Left renal pelvis (tissue), 4 donors: ENCODE results near the gene HRH3. TPM values are rescaled to one million over a fixed set of nuclear protein-coding genes. Genes with fewer than 3 reads are reported as not detected.

ENCODE experiments used
- polyA plus RNA-seq, 4 donors: library from polyadenylated mRNA; unstranded; fragments of 120-200 nt; gene quantifications; one replicate each; pipeline ENCODE4 v1.2.1, GENCODE V29; 2013; ENCODE audit not compliant: insufficient read length in 4 of 4

HRH3 gene
- polyA plus RNA-seq, 4 donors, result 0.07 to 0.37 (median 0.17) TPM; not detected in 1

Other genes starting within 250 kb of the HRH3 start
- 10 to 100 TPM; 13.3 to 21.9 (median 17.7) TPM for gene TAF4, start 154.4 kb downstream of the HRH3 start, polyA plus RNA-seq
- 10 to 100 TPM; 52.2 to 61.7 (median 53.4) TPM for gene LSM14B, start 97.8 kb downstream of the HRH3 start, polyA plus RNA-seq
- 100 to 1,000 TPM; 133 to 201 (median 164) TPM for gene PSMA7, start 76.9 kb downstream of the HRH3 start, polyA plus RNA-seq
- 10 to 100 TPM; 15.6 to 26.4 (median 18.9) TPM for gene SS18L1, start 76.5 kb downstream of the HRH3 start, polyA plus RNA-seq
- gene MTG2, start 37.2 kb downstream of the HRH3 start, polyA plus RNA-seq, result 10 to 100 TPM; 25.2 to 50.0 (median 31.1) TPM
- 10 to 100 TPM; 23.5 to 44.3 (median 34.3) TPM for gene OSBPL2, start 18.2 kb upstream of the HRH3 start, polyA plus RNA-seq
- gene ADRM1, start 82.7 kb upstream of the HRH3 start, polyA plus RNA-seq, result 10 to 100 TPM; 38.6 to 62.8 (median 43.8) TPM
- 100 to 1,000 TPM in 2 of 4 donors, 10 to 100 TPM in 2; 32.0 to 182 (median 104) TPM for gene LAMA5, start 147.0 kb upstream of the HRH3 start, polyA plus RNA-seq
- gene RPS21, start 166.8 kb upstream of the HRH3 start, polyA plus RNA-seq, result 100 to 1,000 TPM; 715 to 1,000 (median 769) TPM
- gene CABLES2, start 187.0 kb upstream of the HRH3 start, polyA plus RNA-seq, result 10 to 100 TPM in 2 of 4 donors, 1 to 10 TPM in 2; 9.8 to 11.4 (median 10.5) TPM
- 1 to 10 TPM in 3 of 4 donors, under 1 TPM in 1; 0.04 to 3.0 (median 1.5) TPM for gene RBBP8NL, start 207.3 kb upstream of the HRH3 start, polyA plus RNA-seq